ENCODE data around the gene SHOC2.
"Not testable (repeated sequence)": the region's sequence is repeated elsewhere in the genome, so short reads cannot be mapped to it uniquely, and the experiment has no call there.

The SHOC2 gene

DNA sequence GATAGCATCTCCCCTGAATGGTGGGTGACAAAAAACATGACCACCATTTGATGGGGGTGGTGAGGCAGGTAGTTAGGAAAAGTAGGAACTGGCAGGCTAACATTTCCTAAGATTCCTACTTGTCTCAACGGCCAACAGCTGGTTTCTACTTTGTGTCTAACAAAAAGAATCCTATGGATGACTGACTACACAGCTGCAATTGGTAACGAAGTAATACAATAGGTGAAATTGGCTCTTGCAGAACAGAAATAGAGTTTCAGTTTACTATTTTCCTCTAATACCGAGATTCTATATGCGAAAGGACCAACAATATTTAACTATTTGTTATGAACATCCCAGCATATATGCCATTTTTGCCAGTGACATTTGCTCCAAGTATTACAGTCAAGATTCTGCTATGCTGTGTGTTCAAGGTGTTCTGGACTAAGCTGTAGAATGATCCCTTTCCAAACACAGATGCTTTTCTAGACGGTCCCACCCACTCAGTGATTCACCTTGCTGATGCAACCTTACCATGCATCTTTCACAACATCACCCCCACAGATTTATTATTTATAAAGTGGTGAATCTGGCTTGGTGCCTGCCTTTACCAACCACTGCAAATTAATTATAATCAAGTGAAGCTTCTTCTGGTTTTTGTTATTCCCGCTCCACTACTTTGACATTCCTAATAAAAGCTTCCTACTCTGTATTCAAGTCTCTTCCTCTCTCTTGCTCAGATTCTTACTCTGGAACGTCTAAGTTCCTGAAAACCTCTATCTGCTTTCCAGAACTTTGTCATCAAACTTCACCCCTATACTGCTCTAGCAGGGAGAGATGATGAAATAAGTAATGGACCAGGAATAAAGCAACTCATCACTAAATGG is 17.2 kb upstream of the SHOC2 start:
- DNase-seq (ENCODE audit: low read depth in 2 of 3, low spot score in 2 of 3): no peak

GRCh38 chr10:110903280-110904278 is 15.8 kb upstream of the SHOC2 start:
- no peak for DNase-seq (ENCODE audit: low read depth in 2 of 3, low spot score in 2 of 3)

- no peak for DNase-seq (ENCODE audit: low read depth in 2 of 3, low spot score in 2 of 3)
Measured at GRCh38 chr10:110910138-110910537, 9.3 kb upstream of the SHOC2 start.

DNA sequence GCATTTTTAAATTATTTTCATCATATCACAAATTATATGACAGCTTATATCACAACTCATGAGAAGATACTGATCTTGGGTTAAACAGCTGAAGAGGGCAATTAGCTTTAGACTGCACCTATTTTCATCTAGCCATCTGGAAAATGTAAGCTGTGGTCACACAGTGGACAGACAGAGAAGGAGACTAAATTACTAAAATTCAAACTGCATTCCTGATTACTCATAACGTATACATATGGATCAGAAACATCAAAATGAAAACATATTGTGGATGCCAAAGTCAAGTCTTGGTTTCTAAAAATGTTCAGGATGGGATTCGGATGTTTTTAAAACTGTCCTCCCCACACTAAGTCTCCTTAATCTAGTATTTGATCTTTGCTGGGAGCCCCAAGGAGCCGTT is 7.0 kb upstream of the SHOC2 start:
- no peak for DNase-seq (ENCODE audit: low read depth in 2 of 3, low spot score in 2 of 3)

- DNase-seq (ENCODE audit: low read depth in 2 of 3, low spot score in 2 of 3): no peak
Measured at GRCh38 chr10:110914431-110914830, 5.0 kb upstream of the SHOC2 start.

DNA sequence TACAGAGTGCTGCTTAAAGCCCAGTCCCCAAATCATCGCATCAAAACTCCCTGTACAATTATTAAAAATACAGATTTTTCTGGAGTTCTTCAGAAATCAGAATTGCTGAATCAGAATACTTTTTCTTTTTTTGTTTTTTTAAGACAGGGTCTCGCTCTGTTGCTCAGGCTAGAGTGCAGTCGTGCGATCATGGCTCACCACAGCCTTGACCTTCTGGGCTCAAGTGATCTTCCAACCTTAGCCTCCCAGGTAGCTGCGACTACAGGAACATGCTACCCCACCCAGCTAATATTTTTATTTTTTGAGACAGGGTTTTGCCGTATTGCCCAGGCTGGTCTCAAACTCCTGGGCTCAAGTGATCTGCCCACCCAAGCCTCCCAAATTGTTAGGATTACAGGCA is 4.4 kb upstream of the SHOC2 start:
- DNase-seq (ENCODE audit: low read depth in 2 of 3, low spot score in 2 of 3): no peak

DNA sequence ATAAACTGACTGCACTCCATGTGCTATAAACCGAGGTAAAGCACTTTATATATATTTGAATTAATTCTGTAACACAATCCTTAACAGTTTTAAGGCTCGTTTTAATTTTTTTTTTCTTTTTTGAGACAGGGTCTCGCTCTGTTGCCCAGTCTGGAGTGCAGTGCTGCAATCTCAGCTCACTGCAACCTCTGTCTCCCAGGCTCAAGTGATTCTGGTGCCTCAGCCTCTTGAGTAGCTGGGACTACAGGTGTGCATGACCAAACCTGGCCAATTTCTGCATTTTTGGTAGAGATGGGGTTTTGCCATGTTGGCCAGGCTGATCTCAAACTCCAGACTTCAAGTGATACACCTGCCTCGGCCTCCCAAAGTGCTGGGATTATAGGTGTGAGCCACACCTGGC is 3.8 kb upstream of the SHOC2 start:
- DNase-seq (ENCODE audit: low read depth in 2 of 3, low spot score in 2 of 3): not testable (repeated sequence)

DNA sequence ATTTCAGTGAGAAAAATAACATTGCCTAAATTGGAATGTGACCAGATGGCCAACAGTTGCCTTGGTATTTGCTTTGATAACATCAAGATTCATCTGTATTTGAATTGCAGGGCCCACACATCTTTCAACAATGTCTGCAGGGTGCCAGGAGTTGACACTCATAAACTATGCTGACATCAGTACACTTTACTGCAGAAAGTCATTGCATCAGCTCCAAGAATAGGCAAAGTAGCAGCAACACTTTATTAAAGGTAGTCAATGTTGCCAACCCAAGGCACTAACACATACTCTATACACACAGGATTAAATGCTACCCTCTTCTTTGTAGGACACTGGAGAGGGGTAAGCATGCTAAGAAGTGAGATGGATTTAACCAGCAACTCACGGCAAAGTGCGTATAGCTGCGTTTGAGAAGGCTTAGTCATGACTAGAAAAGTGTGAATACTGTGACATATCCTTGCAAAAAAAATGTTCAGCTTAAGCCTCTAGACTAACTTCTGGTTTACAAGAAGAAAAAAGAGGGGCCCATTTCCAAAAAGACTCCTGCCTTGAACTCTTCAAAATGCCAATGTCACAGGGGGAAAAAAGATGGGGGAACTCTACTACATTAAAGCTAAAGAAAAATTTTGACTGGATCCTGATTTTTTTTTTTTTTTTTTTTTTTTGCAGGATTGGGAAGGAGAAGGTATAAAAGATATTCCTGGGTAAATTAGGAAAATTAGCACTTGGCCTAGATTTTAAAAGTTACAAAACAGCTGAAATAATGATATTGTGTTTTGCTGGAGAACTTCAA is 2.7 kb upstream of the SHOC2 start:
- no peak for DNase-seq (ENCODE audit: low read depth in 2 of 3, low spot score in 2 of 3)

DNA sequence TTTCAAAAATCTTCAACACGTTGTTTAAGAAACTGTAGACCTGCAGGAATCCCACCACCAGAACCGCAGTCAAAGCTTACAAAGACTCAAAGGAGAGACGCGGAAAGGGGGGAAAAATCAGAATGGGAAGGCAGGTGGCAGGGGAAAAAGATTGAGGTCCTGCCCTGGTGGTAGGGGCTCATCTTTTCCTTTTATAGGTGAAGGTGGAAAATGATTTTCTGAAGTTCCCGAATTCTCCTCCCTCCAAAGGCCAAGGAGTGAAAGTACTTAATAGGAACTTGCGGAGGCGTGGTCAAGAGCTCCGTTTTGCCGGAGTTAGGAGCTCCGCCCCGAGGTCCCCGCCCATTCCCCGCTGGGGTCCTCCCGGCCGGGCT is 1.1 kb upstream of the SHOC2 start:
- peak in 1 of 3 experiments; percentile 85 for DNase-seq (ENCODE audit: low read depth in 2 of 3, low spot score in 2 of 3)

GRCh38 chr10:110918643-110919348 is 608 bp upstream of the SHOC2 start, which contains the start of gene BBIP1:
BBIP1 (minus strand) TSS chr10:110919180; CDS start chr10:110918157, 1,023 bp downstream.
- peak in 2 of 3 experiments; percentile 59 to 60 for DNase-seq (ENCODE audit: low read depth in 2 of 3, low spot score in 2 of 3)

GRCh38 chr10:110919971-110920881 is 822 bp downstream of the SHOC2 start:
- peak in 1 of 3 experiments; percentile 17 for DNase-seq (ENCODE audit: low read depth in 2 of 3, low spot score in 2 of 3)

DNA sequence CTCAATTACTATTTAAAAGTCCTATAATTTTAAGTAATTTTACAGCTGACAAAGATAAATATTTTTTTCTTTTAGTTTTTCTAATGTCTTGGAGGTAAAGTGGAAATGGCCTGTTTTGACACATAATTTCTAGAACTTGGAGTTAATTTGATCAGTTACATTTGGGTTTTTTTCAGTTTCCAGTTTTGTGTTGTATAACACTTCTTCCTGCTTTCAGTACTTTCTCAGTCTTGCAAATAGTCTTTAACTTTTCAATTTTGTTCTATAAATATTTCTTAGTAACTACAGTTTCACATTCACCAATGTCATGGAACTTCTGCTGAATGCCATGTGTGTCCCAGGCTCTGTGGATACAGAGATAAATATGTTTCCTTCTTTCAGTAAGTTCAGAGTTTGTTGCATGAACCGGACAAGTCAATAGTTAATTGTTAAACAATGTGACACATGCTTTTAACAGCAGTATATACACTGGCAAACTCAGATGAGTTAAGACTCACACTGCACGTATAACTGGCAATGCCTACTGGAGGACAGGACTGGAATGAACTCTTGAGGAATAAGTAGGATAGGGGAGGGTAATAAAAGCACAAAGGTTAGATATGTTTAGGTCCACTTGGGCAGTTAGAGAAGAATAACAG is 4.6 kb downstream of the SHOC2 start:
- DNase-seq (ENCODE audit: low read depth in 2 of 3, low spot score in 2 of 3): no peak

- no peak for DNase-seq (ENCODE audit: low read depth in 2 of 3, low spot score in 2 of 3)
Measured at GRCh38 chr10:110927461-110927860, 8.1 kb downstream of the SHOC2 start.

- DNase-seq (ENCODE audit: low read depth in 2 of 3, low spot score in 2 of 3): no peak
Measured at GRCh38 chr10:110931769-110932381, 12.5 kb downstream of the SHOC2 start.

- no peak for DNase-seq (ENCODE audit: low read depth in 2 of 3, low spot score in 2 of 3)
Measured at GRCh38 chr10:110932505-110933180, 13.2 kb downstream of the SHOC2 start.

DNA sequence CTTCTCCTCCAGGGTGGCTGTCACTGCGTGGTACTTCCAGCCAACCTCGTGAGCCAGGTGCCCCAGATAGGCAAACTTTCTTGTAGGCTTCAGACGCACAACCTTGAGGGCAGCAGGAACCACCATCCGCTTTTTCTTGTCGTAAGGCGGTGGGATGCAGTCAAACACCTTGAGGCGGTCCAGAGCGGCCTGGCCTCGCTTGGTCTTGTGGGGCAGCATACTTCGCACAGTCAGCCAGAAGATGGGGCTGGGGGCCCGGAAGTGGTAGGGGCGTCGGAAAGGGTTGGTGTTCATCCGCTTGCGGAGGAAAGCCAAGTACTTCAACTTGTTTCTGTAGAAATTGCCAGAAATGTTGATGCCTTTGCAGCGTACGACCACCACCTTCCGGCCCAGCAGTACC is 17.4 kb downstream of the SHOC2 start:
- no peak for DNase-seq (ENCODE audit: low read depth in 2 of 3, low spot score in 2 of 3)

GRCh38 chr10:110939419-110939818 is 20.0 kb downstream of the SHOC2 start:
- DNase-seq (ENCODE audit: low read depth in 2 of 3, low spot score in 2 of 3): no peak
